Activated CD8-positive, alpha-beta memory T cell treated with anti-CD3 and anti-CD28 coated beads, Interleukin-2, amount 10 ng/mL, durations not matched to agents 7 days and 5 days (primary cell): ENCODE data around the gene PPIA. TPM values are rescaled to one million over a fixed set of nuclear protein-coding genes. Genes with fewer than 3 reads are reported as not detected.
"Not testable (repeated sequence)": the region's sequence is repeated elsewhere in the genome, so short reads cannot be mapped to it uniquely, and the experiment has no call there.

Experiments
- ATAC-seq: fragments of 150-1000 bp; cut with Tn5 transposase; one replicate; pipeline ENCODE4 v1.10.0; 2021; ENCODE audit warnings: moderate library complexity
- CTCF ChIA-PET: fragments of 350-600 bp; sonication (Branson Sonifier 250); formaldehyde crosslinking; loops from one replicate; lab custom pipeline; 2021; ENCODE audit warnings: antibody characterized with exemption; lab: Charles Lee
- DNase-seq: peaks from one replicate; pipeline ENCODE4 v3.0.0-alpha.2; 2020
- H3K27ac Mint-ChIP-seq: one replicate; pipeline ENCODE4 v1.8.0; 2021; ENCODE audit warnings: mild to moderate bottlenecking, mixed read lengths
- H3K27me3 Mint-ChIP-seq: one replicate; pipeline ENCODE4 v1.8.0; 2021; ENCODE audit warnings: mixed read lengths
- H3K36me3 Mint-ChIP-seq: one replicate; pipeline ENCODE4 v1.8.0; 2021; ENCODE audit warnings: mild to moderate bottlenecking, mixed read lengths
- H3K4me1 Mint-ChIP-seq: one replicate; pipeline ENCODE4 v1.8.0; 2021; ENCODE audit warnings: mixed read lengths
- H3K4me3 Mint-ChIP-seq: one replicate; pipeline ENCODE4 v1.8.0; 2021; ENCODE audit warnings: mild to moderate bottlenecking, moderate library complexity, mixed read lengths
- H3K9me3 Mint-ChIP-seq: one replicate; pipeline ENCODE4 v1.8.0; 2022; ENCODE audit warnings: low read depth, mixed read lengths
- total RNA-seq, 2 experiments: library from RNA; stranded (reverse); gene quantifications; one replicate each; pipeline ENCODE4 v1.2.3, GENCODE V29; 2021

PPIA gene
- total RNA-seq, 2 experiments from 2014 or later: 1,935 to 2,367 TPM

- Mint-ChIP-seq H3K4me3 (no peak overlapping the region), H3K4me1 (peaks cover 39% of the 10 kb centered on the region), H3K27me3 (peaks cover 7% of the 10 kb centered on the region), H3K9me3 (no peaks in the 10 kb centered on the region), H3K27ac (no peak overlapping the region), H3K36me3 (peaks cover 22% of the 10 kb centered on the region)
- DNase-seq (no peak), ATAC-seq (no peak)
- CTCF ChIA-PET: interaction anchor here (0.6 to 1.5 kb wide), 2 partner anchors 37 to 370 kb away, joined by 3 to 4 read pairs; no protein-coding TSS in a partner anchor
Observed at GRCh38 chr7:44767134-44767911, 29.2 kb upstream of the PPIA start.

DNA sequence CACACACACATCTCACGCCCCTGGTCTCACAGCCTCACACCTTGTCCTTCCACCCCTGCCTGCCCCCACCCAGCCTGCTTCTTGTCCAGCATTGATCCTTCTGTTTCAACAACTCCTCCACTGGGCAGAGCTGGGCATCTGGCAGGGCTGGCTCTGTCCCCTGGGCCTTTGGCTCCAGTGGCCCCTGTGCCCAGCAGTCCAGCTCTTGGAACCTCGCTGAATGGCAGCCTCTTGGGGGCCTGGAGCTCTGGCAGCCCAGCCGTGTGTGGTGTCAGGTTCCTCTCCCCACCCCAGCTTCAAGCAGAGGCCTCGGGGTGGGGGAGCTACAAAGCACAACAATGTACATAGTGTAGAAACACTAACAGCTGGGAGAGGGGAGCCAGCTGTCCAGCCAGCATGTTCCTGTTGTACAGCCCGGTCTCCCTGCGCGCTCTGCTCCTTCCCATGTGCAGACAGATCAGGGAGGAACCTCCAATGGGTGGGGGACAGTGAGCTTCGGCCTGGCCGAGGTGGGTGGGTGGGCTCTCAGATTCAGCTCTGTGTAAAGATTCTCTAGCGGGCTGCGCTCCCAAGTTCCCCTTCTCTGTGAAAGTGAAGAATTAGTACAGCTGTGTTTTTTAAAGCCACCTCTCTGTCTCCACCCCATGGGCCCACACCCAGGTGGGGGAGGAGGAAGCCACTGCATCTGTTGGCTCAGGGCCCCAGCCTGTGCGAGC lies 28.4 kb upstream of the PPIA start:
- no peak overlapping the region for H3K4me3 Mint-ChIP-seq
- H3K9me3 Mint-ChIP-seq: no peaks in the 10 kb centered on the region
- H3K27me3 Mint-ChIP-seq: peaks cover 7% of the 10 kb centered on the region
- peak; percentile 67 for ATAC-seq
- peak overlapping the region; percentile 57 for H3K27ac Mint-ChIP-seq
- H3K36me3 Mint-ChIP-seq: peaks cover 22% of the 10 kb centered on the region
- CTCF ChIA-PET: interaction anchor here (0.5 to 1.5 kb wide), 6 partner anchors 18 to 336 kb away, joined by 3 read pairs; partner anchors contain the start of gene ZMIZ2
- H3K4me1 Mint-ChIP-seq: peaks cover 39% of the 10 kb centered on the region
- DNase-seq: peak; percentile 63

GRCh38 chr7:44768628-44769371 lies 27.7 kb upstream of the PPIA start:
- H3K4me3 Mint-ChIP-seq: no peak overlapping the region
- peaks cover 9% of the 10 kb centered on the region for H3K27me3 Mint-ChIP-seq
- no peaks in the 10 kb centered on the region for H3K9me3 Mint-ChIP-seq
- peak overlapping the region; percentile 57 for H3K27ac Mint-ChIP-seq
- DNase-seq: no peak
- ATAC-seq: no peak
- peaks cover 19% of the 10 kb centered on the region for H3K36me3 Mint-ChIP-seq
- H3K4me1 Mint-ChIP-seq: peaks cover 39% of the 10 kb centered on the region
- CTCF ChIA-PET: interaction anchor here (0.7 to 1.5 kb wide), 5 partner anchors 19 to 173 kb away, joined by 3 read pairs; partner anchors contain the start of gene ZMIZ2

- no peaks in the 10 kb centered on the region for H3K9me3 Mint-ChIP-seq
- H3K27ac Mint-ChIP-seq: peak overlapping the region; percentile 67
- DNase-seq (no peak), ATAC-seq (no peak)
- H3K4me1 Mint-ChIP-seq: peaks cover 39% of the 10 kb centered on the region
- peaks cover 9% of the 10 kb centered on the region for H3K27me3 Mint-ChIP-seq
- H3K36me3 Mint-ChIP-seq: peaks cover 15% of the 10 kb centered on the region
- H3K4me3 Mint-ChIP-seq: peak overlapping the region; percentile 18
- CTCF ChIA-PET: no interaction called here
Observed at GRCh38 chr7:44769376-44769775, 27.1 kb upstream of the PPIA start.

DNA sequence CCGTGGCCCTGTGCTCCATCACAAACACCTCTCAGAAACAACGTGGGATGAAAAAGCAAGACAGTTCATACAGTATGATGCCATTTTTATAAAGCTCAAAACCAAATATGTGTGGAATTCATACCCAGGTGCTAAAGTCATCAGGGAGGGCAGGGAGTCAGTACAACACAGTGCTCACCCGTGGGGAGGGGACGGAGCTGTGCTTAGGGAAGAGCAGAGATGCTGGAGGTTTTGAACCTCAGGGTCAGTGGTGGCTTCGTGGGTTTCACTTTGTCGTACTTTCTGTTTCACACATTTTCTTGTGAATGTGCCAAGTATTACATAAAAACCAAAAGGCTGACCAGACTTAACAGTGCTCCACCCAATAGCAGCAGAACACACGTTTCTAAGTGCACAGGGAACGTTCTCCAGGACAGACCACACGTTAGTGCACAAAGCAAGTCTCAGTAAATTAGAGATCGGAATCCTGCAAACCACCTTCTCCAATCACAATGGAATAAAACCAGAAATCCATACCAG lies 26.6 kb upstream of the PPIA start:
- Mint-ChIP-seq H3K9me3 (no peaks in the 10 kb centered on the region), H3K27me3 (peaks cover 9% of the 10 kb centered on the region), H3K36me3 (peaks cover 13% of the 10 kb centered on the region), H3K4me3 (peak overlapping the region; percentile 18), H3K4me1 (peaks cover 39% of the 10 kb centered on the region), H3K27ac (peak overlapping the region; percentile 67)
- CTCF ChIA-PET: interaction anchor here (0.8 to 1.7 kb wide), 2 partner anchors 10 to 152 kb away, joined by 3 to 4 read pairs; no protein-coding TSS in a partner anchor
- peak; percentile 76 for ATAC-seq
- DNase-seq: peak; percentile 77

GRCh38 chr7:44771358-44771757 lies 25.1 kb upstream of the PPIA start:
- DNase-seq: no peak
- H3K27ac Mint-ChIP-seq: no peak overlapping the region
- H3K36me3 Mint-ChIP-seq: peaks cover 9% of the 10 kb centered on the region
- H3K4me1 Mint-ChIP-seq: peaks cover 39% of the 10 kb centered on the region
- CTCF ChIA-PET: interaction anchor here (0.6 to 1.7 kb wide), 3 partner anchors 8 to 1032 kb away, joined by 3 to 4 read pairs (median 4); no protein-coding TSS in a partner anchor
- H3K27me3 Mint-ChIP-seq: peaks cover 16% of the 10 kb centered on the region
- no peak overlapping the region for H3K4me3 Mint-ChIP-seq
- no peaks in the 10 kb centered on the region for H3K9me3 Mint-ChIP-seq
- ATAC-seq: no peak

DNA sequence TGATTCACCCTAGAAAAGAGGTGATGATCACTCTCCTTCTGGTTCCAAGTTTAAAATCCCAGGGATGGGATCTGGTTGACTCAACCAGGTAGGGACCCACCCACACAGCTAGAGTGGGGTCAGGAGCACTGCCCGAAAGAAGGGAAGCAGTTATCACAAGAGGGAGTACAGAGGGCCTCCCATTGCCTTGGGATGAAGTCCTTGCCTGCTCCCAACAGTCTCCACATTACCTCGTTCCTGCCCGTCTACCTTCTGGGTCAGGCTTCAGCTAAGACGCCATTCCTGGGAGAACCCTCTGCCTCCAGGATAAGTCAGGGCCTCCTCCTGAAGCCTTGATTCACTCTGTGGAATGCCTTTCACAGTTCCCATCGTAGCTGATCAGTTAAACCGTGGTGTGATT lies 24.0 kb upstream of the PPIA start:
- ATAC-seq (no peak), DNase-seq (no peak)
- Mint-ChIP-seq H3K9me3 (no peaks in the 10 kb centered on the region), H3K4me1 (peaks cover 38% of the 10 kb centered on the region), H3K27me3 (peaks cover 16% of the 10 kb centered on the region), H3K36me3 (peaks cover 4% of the 10 kb centered on the region), H3K4me3 (no peak overlapping the region), H3K27ac (no peak overlapping the region)
- CTCF ChIA-PET: interaction anchor here (1.0 kb wide), 1 partner anchor 9 kb away, joined by 3 read pairs; no protein-coding TSS in a partner anchor

GRCh38 chr7:44772867-44773266 lies 23.6 kb upstream of the PPIA start:
- peaks cover 4% of the 10 kb centered on the region for H3K36me3 Mint-ChIP-seq
- ATAC-seq (no peak), DNase-seq (no peak)
- H3K27me3 Mint-ChIP-seq: peaks cover 16% of the 10 kb centered on the region
- CTCF ChIA-PET: no interaction called here
- peaks cover 34% of the 10 kb centered on the region for H3K4me1 Mint-ChIP-seq
- H3K4me3 Mint-ChIP-seq: no peak overlapping the region
- no peak overlapping the region for H3K27ac Mint-ChIP-seq
- no peaks in the 10 kb centered on the region for H3K9me3 Mint-ChIP-seq

- CTCF ChIA-PET, H3K27ac Mint-ChIP-seq, H3K36me3 Mint-ChIP-seq, DNase-seq, H3K4me3 Mint-ChIP-seq, H3K9me3 Mint-ChIP-seq, ATAC-seq: not testable (repeated sequence)
- H3K4me1 Mint-ChIP-seq: peaks cover 17% of the 10 kb centered on the region
- H3K27me3 Mint-ChIP-seq: peaks cover 16% of the 10 kb centered on the region
Observed at GRCh38 chr7:44774486-44774885, 22.0 kb upstream of the PPIA start.

DNA sequence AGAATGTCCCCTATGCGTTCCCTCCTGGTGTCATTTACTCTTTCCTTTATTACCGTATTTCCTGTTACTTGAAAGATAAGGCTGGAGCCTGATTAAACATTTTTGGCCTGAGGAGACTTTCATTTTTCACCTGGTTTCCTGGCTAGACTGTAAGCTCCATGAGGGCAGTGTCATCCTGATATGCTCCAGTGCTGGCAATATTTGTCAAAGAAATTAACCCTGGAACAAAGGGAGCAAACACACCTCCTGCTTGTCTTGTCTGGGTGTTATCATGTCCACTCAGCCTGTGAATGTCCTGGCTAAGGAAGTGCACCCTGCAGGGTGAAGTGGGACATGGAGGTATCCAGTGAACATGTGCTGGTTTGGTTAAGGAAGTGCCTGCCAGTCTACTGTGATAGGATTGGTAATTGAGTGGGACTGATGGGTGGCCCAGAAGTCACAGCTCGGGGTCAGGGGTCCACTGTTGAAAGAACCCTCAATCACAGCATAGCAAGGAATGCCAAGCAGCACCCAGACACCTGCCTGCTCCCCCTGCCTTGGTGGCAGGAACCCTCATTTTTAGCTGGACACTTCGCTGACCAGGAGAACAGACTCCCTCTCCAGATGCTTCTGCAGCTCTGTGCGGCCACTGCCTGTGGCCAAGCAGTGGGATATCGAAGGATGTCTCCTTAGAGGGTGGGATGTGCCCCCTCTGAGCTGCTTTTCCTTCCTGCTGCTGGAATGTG lies 20.9 kb upstream of the PPIA start:
- ATAC-seq: no peak
- Mint-ChIP-seq H3K27ac (no peak overlapping the region), H3K4me3 (no peak overlapping the region), H3K36me3 (no peaks in the 10 kb centered on the region), H3K9me3 (no peaks in the 10 kb centered on the region), H3K27me3 (peaks cover 14% of the 10 kb centered on the region), H3K4me1 (peaks cover 7% of the 10 kb centered on the region)
- DNase-seq: no peak
- CTCF ChIA-PET: interaction anchor here (0.6 kb wide), 1 partner anchor 100 kb away, joined by 3 read pairs; no protein-coding TSS in a partner anchor

GRCh38 chr7:44776211-44776610 lies 20.3 kb upstream of the PPIA start:
- Mint-ChIP-seq H3K36me3 (no peaks in the 10 kb centered on the region), H3K9me3 (no peaks in the 10 kb centered on the region), H3K4me1 (peaks cover 4% of the 10 kb centered on the region), H3K27me3 (peaks cover 13% of the 10 kb centered on the region), H3K4me3 (no peak overlapping the region), H3K27ac (no peak overlapping the region)
- CTCF ChIA-PET: interaction anchor here (0.6 kb wide), 1 partner anchor 101 kb away, joined by 3 read pairs; no protein-coding TSS in a partner anchor
- ATAC-seq: no peak
- no peak for DNase-seq

DNA sequence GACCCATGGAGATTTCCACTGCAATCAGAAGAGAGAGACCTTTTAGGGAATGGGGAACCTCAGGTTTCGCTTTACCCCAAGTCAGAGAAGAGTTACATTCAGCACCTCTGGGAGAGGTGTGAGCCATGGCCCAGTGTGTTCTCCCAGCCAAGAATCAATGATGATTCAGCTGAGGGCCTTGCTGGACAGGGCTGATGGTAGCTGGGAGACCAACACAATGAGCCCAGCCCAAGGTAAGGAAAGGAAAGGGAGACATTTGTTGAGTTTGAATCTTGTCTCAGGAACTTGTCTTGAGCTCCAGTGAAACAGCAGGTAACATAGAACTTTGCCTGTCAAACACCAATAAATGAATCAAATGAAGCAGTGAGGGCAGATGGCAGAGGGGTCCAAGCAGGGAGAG lies 14.0 kb upstream of the PPIA start:
- no peak for ATAC-seq
- CTCF ChIA-PET: interaction anchor here (0.9 kb wide), 1 partner anchor 16 kb away, joined by 3 read pairs; no protein-coding TSS in a partner anchor
- Mint-ChIP-seq H3K4me1 (peaks cover 1% of the 10 kb centered on the region), H3K27me3 (no peaks in the 10 kb centered on the region), H3K27ac (no peak overlapping the region), H3K36me3 (peaks cover 6% of the 10 kb centered on the region), H3K9me3 (peaks cover 5% of the 10 kb centered on the region), H3K4me3 (no peak overlapping the region)
- DNase-seq: no peak
